Epidermal melanocyte (primary cell): Measurements from ENCODE around the gene FXYD2.
A peak's percentile ranks its signal among the peaks of the same experiment; 100 is the strongest.

Experiments used
- DNase-seq: peaks from one replicate; pipeline ENCODE4 v3.0.0; 2011; ENCODE audit warnings: low spot score; ENCODE audit not compliant: insufficient read length

FXYD2 gene

DNA sequence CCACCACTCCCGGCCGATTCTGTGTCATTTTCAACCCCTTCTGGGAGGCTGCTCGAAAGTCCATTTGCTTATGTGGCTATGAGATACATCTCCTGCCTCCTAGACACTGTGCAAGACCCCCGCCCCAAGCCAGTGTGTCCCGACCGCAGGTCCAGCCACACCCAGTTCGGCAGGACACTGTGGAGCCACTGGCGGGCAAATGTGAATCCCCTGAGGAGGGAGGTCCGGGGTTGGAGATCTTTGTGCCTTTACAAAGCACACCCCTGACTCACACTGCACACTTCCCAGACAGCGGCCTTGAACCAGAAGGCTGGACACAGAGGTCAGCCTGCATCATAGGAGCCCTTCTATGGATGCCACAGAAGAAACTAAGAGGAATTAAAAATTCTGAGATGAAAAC lies 34.5 kb upstream of the FXYD2 start:
- DNase-seq = no peak

- no peak for DNase-seq
Measured at GRCh38 chr11:117857734-117858414, 33.3 kb upstream of the FXYD2 start.

- DNase-seq = no peak
Measured at GRCh38 chr11:117855912-117856651, 31.5 kb upstream of the FXYD2 start.

DNA sequence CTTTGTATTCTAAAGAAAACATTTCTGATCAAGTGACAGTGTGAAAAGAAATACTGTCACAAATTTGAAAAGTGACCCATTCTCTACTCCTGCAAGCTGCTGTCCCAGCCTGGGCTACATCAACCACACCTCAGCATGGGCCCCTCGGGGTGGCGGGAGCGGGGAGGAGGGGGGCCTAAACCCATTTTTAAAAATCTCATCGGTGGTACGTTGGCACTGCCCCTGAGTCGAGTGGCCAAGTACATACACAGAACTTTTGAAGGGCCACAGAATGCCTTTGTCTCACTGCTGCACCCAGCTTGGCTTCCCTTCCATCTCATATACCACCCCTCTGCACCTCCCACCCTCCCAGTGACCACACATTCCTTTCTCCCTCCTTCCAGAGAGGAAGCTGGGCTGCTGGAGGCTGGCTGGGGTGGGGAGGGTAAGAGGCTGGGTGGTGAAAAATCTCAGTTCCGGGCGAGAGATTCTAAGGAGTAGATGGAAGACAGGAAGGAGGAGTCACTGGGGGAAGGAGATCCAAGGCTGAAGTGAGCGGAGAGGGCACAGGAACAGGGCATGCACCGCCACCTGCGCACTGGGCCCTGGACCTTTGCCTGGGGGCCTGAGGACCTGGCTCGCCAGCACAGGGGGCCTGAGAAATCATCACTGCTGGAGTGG lies 30.8 kb upstream of the FXYD2 start:
- no peak for DNase-seq

DNA sequence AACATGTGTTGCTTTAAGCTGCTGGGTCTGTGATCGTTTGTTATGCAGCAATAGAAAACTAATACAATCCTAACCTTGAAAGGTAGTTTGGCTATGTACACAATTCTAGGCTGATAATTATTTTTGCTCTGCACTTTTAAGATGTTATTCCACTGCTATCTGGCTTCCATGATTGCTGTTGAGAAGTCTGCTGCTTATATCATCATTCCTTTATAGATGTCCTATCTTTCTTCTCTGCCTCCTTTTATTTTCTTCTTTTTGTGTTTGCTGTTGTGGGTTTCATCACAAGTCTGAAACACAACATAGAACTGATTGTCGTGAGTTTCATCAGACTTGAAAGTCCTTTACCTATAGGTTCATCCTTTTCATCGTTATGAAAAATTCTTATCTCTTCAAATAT lies 27.8 kb upstream of the FXYD2 start:
- DNase-seq = no peak

DNA sequence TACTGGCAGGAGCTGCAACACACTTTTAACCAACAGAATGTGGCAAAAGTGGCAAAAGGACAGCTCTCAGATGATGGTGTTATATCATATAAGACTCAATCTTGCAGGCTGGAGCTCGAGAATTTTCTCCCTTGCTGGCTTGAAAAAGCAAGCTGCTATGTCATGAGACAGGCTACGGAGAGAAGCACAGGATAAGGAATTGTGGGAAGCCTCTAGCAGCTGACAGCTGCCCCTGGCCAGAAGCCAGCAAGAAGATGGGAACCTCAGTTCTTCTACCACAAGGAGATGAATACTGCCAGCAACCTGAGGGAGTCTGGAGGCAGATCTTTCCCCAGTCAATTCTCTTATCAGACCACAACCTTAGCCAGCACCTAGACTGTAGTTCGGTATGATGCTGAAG lies 27.3 kb upstream of the FXYD2 start:
- no peak for DNase-seq

- no peak for DNase-seq
Measured at GRCh38 chr11:117851106-117851505, 26.6 kb upstream of the FXYD2 start.

GRCh38 chr11:117849781-117850414 lies 25.4 kb upstream of the FXYD2 start:
- DNase-seq = no peak

DNA sequence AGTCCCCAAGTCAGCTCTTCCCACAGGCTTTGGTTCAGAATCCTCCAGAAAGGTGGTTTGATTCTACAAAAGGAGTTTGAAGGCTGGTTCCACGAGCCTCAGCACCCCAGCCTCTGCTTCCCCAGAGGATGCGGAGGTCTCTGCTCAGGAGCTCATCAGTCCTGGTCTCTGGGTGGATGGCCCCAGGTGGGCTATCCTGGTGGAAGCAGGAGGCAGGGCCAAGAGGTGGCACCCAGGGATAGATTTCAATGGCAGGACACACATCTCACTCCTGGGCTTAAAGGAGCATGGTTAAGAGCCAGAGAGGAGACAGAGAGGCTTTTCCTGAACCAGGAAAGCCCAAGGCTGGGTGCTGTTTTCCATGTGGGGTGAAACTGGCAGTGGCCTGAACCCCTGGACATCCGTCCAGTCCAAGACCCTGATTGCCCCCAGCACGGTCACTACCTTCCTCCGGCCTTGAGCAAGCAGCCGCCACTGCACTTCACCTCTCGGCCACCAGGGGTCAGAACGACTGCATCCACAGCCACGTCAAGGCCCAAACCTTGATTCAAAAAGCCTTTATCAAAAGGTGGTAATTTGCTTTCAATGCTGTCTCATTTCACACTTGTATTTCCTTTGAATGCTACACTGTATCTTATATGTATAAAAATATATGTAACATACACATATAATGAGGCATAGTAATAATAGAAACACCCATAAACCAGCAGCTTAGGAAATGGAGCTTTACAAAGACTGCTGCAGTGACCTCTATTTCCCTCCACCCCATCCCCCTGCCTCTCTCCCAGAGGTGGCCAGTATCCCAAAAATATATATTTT lies 19.3 kb upstream of the FXYD2 start:
- peak; percentile 57 for DNase-seq

DNA sequence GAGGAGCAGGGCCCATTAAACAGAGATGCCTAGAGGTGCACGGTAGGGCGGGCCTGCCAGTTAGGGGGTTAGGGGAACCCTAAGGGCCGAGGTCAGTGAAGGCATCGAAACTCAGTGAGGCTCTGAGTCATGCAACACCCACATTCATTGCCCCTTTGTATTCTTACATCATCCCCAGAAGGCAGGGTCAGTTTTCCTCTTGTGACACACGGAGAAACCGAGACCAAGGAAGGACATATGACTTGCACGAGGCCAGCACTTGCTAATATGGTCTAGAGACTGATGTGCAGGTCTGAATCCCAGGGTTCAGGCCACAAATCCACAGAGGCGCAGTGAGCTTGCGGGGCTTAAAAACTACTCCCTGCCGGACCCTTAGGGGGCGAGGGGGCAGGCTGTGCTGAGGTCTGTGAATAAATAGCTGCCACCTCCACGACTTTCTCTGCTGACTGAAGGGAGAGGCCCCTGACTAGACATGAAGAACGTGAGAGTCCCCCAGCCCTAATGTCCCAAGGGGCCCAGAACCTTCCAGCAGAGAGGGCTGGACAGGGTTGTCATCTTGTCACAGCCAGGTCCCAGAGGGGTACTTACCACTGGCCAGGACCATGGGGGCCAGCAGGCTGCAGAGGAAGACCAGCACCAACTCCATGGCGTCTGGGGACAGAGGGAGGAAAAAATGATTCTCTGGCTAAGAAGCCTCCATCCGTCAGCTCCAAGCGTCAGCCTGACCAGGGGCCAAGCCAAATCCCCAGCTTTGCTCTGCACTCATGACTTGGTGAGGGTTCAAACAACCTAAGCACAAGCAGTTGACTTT lies 17.8 kb upstream of the FXYD2 start:
- DNase-seq = no peak

GRCh38 chr11:117841551-117842031 lies 17.0 kb upstream of the FXYD2 start:
- no peak for DNase-seq

DNA sequence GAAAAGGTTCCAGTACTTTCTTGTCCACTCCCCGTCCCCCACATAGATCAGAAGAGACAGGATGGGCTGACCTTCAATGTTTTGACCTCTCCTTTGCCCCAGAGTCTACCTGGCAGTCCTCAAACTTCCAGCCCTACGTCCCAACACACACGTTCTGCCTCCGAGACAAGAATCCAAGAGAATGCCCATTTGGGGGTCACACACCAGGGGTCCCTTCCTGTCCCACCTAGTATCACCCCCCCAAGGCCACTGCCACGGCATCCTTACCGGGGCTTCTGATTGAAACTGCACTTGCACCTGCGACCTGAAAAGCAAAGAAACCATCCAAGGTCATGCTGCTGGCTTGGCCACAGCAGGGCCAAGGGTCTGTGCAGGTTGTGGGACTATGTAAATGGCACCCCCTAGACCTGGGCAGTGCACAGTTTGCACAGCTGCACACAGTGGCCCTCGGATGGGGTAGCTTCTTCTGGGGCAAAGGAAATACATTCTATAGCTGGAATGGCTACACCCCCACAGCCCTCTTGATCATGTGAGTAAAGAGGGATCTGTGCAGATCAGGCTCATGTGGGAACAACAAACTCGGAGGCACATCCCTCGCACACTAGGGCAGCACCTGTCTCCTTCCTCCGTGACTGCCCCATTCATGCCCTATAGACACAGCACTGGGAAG lies 16.5 kb upstream of the FXYD2 start:
- DNase-seq = no peak

GRCh38 chr11:117839936-117840813 lies 15.6 kb upstream of the FXYD2 start:
- DNase-seq = no peak

DNA sequence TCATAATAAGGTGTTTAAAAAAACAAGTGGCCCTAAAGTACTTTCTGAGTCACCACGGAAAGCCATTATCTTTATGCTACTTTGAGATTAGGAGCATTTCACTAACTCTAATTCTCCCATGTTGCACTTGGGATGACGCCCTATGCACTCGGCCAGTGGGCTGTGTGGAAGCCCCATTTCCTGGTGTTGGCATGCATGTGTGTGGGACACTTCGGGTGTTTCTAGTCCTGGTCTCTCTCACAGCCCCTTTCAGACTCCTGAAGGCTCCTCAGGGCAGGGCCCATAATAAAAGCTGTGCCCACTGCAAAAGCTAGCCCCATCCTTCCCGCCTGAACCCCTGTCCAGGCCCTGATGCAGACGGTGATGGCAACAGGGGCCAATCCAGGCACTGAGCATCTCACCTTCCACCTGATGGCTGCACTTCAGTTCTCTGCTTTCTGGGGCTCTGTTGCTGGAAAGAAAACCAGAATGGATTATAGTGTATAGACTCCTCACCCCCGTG lies 14.9 kb upstream of the FXYD2 start:
- DNase-seq = no peak

GRCh38 chr11:117838901-117839300 lies 14.4 kb upstream of the FXYD2 start:
- DNase-seq = no peak

GRCh38 chr11:117837791-117838190 lies 13.2 kb upstream of the FXYD2 start:
- no peak for DNase-seq

DNA sequence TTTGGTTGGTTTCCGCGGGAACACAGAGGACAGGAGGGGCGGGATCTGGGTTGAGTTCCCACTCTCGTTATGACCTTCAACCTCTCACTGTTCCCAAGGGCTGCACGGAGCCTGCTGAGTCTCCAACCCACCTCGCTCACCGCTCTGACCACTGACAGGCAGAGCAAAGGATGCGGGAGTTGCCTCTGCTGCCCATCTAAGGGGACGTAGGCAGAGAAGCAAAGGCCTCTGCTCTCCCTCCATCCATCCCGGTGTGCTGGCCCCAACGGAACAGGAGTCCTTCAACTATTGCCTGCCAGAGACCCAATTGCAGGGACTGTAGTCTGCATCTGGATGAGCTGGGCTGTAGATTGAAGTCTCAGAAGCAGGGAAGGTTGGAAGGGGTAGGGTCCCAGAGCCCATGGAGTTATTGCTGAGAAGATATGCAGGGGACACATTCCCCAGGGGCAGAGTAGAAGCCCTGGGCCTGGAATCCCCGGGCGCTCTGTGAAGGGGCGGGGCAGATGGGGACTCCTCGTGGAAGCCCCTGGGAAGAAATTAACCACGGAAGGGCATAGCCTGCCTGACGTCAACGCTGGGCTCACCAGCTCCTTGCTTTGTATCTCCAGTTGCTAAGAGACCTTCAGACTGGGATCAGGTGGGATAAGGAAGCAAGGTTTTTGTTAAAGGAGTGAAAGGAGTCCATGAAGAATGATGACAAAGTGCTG lies 12.7 kb upstream of the FXYD2 start:
- no peak for DNase-seq
